ENCODE measurements around the gene CDH16. TPM values are rescaled to one million over a fixed set of nuclear protein-coding genes. Genes with fewer than 3 reads are reported as not detected.
"Not testable (repeated sequence)": the region's sequence is repeated elsewhere in the genome, so short reads cannot be mapped to it uniquely, and the experiment has no call there.

Gene CDH16
- total and polyA plus RNA-seq, 11 donors = 0.08 to 1.6 (median 0.17) TPM; not detected in 5

- Histone ChIP-seq H3K27me3 (no peaks in the 10 kb centered on the region), H3K9me3 (no peaks in the 10 kb centered on the region), H3K27ac (peak within 1 kb of the TSS; percentile 82 to 99 (median 96)), H3K4me3 (peak within 1 kb of the TSS; percentile 67 to 100 (median 95)), H3K36me3 (peaks cover 0 to 55% (median 41%) of the 10 kb centered on the region in 9 donors), H3K4me1 (peaks cover 4 to 58% (median 37%) of the 10 kb centered on the region in 12 donors)
- peak in 4 of 5 donors; percentile 53 to 83 (median 66) for DNase-seq
- 15 to 27% (median 24%) methylated on average over 29 to 44 of the region's 44 CpGs for WGBS, 4 donors
- TF ChIP-seq POLR2A (IDR thresholded peaks at IDR 0.05) (peak in 1 of 2 donors; percentile 50), CTCF (IDR thresholded peaks at IDR 0.05) (no peak)
- peak; percentile 32 to 71 (median 63) for ATAC-seq
- intact Hi-C loops (cut with DNase I) = loop anchor here in 1 of 10 donors (5.0 kb wide), 1 partner anchor 38 kb away; no protein-coding TSS in a partner anchor
Measured at GRCh38 chr16:66935314-66936011, 16.8 kb upstream of the CDH16 start, which contains the start of gene CES2. Gene CES2, plus strand, starts transcription at chr16:66935516. Its CDS starts 120 bp downstream, at chr16:66935636.

GRCh38 chr16:66934839-66935313 is 16.2 kb upstream of the CDH16 start:
- Histone ChIP-seq H3K27ac (peak overlapping the region; percentile 82 to 99 (median 96)), H3K4me3 (peak overlapping the region; percentile 67 to 100 (median 95)), H3K4me1 (peaks cover 4 to 58% (median 37%) of the 10 kb centered on the region in 12 donors), H3K36me3 (peaks cover 0 to 51% (median 35%) of the 10 kb centered on the region in 9 donors)
- WGBS, 4 donors = 0 to 1% (median 1%) methylated on average over 20 to 24 of the region's 24 CpGs
- intact Hi-C loops (cut with DNase I) = loop anchor here in 2 of 10 donors (5.0 kb wide), 1 partner anchor 38 kb away; no protein-coding TSS in a partner anchor
- peak in 3 of 4 donors; percentile 0 to 1 (median 0) for ATAC-seq
- not testable (repeated sequence) for H3K9me3 ChIP-seq, DNase-seq, H3K27me3 ChIP-seq

GRCh38 chr16:66934138-66934838 is 15.6 kb upstream of the CDH16 start, which contains the start of gene CIAO2B:
Gene CIAO2B, minus strand, starts transcription at chr16:66934402. Its CDS starts 38 bp downstream, at chr16:66934364.
- TF ChIP-seq CTCF (IDR thresholded peaks at IDR 0.05) (no peak), POLR2A (IDR thresholded peaks at IDR 0.05) (peak; percentile 27 to 79)
- intact Hi-C loops (cut with DNase I) = loop anchor here in 1 of 10 donors (5.0 kb wide), 1 partner anchor 37 kb away; no protein-coding TSS in a partner anchor
- 0% methylated on average over 35 to 76 of the region's 76 CpGs for WGBS, 4 donors
- peak; percentile 91 to 95 (median 93) for DNase-seq
- Histone ChIP-seq H3K4me1 (peaks cover 4 to 58% (median 37%) of the 10 kb centered on the region in 12 donors), H3K36me3 (peaks cover 0 to 45% (median 30%) of the 10 kb centered on the region in 9 donors), H3K4me3 (peak within 1 kb of the TSS; percentile 67 to 100 (median 95)), H3K27ac (peak within 1 kb of the TSS; percentile 82 to 99 (median 96)), H3K27me3 (no peaks in the 10 kb centered on the region), H3K9me3 (no peaks in the 10 kb centered on the region)
- ATAC-seq = peak; percentile 66 to 91 (median 81)

- ATAC-seq = no peak
- WGBS, 4 donors = 3 to 5% (median 4%) methylated on average over 12 of the region's 12 CpGs
- intact Hi-C loops (cut with DNase I) = loop anchor here in 1 of 10 donors (5.0 kb wide), 1 partner anchor 36 kb away; no protein-coding TSS in a partner anchor
- DNase-seq = no peak
- no peaks in the 10 kb centered on the region for H3K9me3 ChIP-seq
- H3K4me3 ChIP-seq = peak overlapping the region; percentile 67 to 100 (median 95)
- H3K4me1 ChIP-seq = peaks cover 4 to 62% (median 37%) of the 10 kb centered on the region in 12 donors
- TF ChIP-seq CTCF (IDR thresholded peaks at IDR 0.05) = no peak
- no peak for TF ChIP-seq POLR2A (IDR thresholded peaks at IDR 0.05)
- peaks cover 0 to 40% (median 24%) of the 10 kb centered on the region in 9 donors for H3K36me3 ChIP-seq
- no peaks in the 10 kb centered on the region for H3K27me3 ChIP-seq
- peak overlapping the region; percentile 82 to 99 (median 96) for H3K27ac ChIP-seq
Measured at GRCh38 chr16:66933776-66934137, 15.1 kb upstream of the CDH16 start.

Measured in heart left ventricle (tissue), 16 donors.